OCI-M2 (cell line): ENCODE measurements around the gene PHC2.
"Not testable (repeated sequence)": the region's sequence is repeated elsewhere in the genome, so short reads cannot be mapped to it uniquely, and the experiment has no call there.

ENCODE experiments used
- DNase-seq: peaks from one replicate; lab custom pipeline; 2025; ENCODE audit not compliant: unreplicated experiment; lab: John Stamatoyannopoulos, UW

PHC2 gene

DNA sequence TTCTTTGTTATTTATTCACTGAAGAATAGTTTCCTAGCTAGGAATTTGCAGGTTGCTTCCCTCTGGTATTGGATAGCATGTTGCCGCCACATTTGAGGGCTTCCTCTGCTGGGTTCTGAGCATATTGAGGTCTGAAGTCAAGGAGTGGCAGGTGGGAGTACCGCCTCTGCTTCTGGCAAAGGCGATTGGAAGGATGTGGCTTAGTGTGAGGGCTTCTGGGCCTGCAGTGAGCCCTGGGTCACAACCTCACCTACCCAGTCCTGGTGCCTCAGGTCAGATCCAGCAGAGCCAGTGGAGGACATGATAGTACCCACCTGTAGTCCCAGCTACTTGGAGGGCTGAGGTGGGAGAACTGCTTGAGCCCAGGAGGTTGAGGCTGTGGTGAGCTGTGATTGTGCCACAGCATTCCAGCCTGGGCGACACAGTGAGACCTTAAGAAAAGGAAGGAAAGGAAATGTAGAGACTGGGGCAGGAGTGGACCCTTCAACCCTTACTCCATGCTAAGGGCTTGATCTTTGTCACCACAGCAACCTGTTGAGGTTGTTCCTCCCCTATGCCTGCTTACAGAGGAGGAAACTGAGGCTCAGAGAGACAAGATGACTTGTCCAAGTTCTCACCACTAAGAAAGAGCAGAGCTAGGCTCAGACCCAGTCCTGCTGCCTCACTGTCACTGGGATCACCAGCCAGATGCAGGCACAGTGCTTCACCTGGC is 132.8 kb downstream of the PHC2 start:
- no peak for DNase-seq

DNA sequence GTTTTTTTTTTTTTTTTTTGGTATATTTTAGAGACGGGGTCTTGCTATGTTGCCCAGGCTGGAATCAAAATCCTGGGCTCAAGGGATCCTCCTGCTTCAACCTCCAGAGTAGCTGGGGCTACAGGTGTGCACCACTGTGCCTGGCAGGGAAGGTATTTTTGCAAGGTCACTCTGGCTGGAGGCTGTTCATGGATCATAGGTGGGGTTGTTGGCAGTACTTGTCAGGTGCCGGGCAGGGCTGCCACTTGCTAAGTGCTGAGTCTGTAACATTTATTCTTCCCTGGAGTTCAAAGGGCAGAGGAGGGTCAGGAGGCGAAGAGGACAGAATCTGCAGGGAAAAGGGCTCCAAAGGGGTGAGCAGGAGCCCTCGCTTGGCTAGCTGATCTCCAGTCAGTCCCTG is 134.1 kb downstream of the PHC2 start:
- no peak for DNase-seq

DNA sequence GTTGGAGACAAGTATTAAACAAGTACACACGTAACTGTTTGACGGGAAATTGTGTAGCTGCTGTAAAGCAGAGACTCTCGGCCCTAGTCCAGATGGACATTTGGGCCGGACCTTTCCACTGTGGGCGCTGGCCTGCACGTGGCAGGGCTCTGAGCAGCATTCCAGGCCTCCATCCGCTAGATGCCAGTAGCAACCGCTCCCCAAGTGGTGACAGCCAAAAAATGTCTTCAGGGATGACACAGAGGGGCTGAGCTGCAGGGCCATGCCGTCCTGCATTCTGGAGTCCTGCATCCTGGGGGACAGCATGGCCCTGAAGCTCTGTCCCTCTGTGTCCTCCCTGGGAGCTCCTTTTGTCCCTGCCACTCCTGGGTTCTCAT is 134.8 kb downstream of the PHC2 start:
- DNase-seq: no peak

DNA sequence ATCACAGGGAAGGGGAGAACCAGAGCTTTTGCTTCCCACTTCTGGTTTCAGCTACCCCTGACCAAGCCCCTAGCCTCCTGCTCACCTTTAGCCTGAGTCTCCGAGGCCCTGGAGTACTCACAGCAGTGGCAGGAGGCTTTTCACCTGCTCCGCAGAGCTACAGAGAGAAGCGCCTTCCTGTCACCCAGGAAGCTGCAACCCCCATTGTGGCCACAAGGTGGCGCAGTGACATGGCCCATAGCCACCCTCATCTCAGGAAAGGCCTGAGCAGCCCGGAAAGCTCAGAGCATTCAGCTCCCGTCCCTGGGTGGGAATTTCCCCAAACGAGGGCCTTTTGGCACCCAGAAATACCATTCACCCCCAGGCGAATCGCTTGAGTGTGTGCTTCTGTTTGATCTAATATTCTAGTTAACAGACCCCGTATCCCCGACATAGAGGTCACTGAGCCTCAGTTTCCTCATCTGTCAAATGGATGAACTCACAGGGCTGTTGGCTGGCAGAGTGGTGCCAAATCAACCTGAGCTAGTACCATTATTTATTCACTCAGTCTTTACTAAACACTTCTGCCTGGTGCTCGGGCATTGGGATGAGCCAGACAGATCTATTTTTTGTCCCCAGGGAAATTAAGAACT is 135.3 kb downstream of the PHC2 start:
- peak; percentile 67 for DNase-seq

DNA sequence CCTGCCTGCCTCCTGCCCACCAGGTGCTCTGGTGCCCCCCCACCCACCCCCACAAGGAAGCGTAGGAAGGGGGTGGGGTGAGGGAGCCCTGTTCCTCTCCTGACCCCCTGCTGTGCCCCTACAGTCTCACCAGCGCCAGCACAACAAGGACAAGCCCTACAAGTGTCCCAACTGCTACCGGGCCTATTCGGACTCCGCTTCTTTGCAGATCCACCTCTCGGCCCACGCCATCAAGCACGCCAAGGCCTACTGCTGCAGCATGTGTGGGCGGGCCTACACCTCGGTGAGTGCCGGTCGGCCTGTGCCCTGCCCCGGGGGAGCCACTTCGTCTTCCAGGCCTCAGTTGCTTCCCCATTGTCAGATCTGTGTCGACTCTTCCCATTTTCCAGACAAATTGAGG is 135.9 kb downstream of the PHC2 start:
- DNase-seq: no peak

DNA sequence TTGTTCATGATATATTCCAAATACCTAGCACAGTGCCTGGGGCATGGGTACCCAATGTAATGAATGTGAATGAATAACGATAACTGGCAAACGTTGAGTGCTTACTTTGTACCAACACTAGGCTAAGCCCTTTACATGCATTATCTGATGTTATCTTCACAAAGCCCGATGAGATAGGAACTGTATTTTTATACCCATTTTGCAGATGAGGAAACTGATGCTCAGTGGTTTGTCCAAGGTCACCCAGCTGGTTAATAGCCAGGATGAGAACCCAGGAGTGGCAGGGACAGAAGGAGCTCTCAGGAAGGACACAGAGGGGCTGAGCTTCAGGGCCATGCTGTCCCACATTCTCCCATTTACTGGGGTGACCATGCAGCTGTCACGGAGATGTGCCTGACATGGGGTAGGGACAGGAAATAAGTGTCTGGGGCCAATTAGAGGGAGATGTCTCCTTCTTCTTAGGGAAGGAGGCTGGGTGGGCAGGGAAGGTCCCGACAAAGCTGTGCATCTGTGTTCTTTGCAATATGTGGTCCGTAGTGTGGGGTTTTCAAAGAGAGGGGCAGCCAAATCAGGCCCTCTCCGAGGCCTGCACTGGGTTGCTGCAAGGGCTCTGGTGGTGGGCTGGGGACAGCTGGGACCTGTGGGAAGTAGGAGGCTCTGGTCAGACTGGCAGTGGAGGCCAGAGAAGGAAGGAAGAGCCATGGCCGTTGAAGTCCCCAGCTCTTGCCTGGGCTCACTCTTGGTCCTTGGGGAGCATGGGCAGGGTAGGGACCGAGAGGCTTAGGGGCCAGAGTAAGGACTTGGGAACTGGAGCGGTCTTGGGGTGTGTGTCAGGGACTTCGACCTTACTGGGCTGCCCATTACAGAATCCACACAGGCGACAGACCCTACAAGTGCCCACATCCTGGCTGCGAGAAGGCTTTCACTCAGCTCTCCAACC is 136.6 kb downstream of the PHC2 start:
- no peak for DNase-seq

DNA sequence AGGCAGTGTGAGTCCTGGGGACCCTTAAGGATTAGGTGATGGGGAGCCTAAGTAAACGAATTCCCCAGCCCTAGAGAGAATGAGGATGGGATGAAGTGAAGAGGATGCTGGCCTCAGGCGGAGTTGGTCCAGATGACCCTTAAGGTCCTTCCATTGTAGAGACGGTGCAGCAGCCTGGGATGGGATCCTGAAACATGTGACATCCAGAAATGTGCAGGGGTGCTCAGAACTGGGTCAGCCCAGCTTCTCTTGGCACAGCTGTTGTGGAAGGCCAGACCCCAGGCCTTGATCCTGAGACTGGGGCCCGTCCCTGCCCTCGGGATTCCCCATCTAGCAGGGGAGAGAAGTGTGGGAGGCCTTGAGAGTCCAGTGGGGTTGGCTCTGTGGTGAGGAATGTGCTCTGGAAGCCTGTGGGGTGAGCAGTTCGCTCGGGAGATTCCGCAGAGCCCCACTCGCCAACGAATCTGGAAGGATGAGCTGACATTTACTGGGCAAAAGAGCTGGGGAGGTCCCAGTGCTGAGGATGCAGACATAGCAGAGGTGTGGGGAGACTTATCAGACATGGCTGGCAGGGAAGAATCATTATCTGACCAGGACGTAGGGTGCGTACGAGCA is 138.1 kb downstream of the PHC2 start:
- DNase-seq: no peak

DNA sequence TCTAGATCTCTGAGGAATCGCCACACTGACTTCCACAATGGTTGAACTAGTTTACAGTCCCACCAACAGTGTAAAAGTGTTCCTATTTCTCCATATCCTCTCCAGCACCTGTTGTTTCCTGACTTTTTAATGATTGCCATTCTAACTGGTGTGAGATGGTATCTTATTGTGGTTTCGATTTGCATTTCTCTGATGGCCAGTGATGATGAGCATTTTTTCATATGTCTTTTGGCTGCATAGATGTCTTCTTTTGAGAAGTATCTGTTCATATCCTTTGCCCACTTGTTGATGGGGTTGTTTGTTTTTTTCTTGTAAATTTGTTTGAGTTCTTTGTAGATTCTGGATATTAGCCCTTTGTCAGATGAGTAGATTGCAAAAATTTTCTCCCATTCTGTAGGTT is 140.3 kb downstream of the PHC2 start:
- not testable (repeated sequence) for DNase-seq

DNA sequence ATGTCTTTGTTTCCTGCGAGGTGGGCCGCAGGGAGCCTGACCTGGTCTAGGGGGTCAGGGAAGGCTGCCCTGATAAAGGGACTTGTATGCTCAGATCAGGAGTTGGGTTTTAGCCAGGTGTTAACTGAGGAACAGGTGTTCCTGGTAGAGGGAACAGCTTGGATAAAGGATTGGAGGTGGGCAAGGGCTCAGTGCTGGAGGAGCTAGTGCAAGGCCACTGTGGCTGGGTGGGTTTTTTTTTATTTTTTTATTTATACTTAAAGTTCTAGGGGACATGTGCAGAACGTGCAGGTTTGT is 141.1 kb downstream of the PHC2 start:
- no peak for DNase-seq

DNA sequence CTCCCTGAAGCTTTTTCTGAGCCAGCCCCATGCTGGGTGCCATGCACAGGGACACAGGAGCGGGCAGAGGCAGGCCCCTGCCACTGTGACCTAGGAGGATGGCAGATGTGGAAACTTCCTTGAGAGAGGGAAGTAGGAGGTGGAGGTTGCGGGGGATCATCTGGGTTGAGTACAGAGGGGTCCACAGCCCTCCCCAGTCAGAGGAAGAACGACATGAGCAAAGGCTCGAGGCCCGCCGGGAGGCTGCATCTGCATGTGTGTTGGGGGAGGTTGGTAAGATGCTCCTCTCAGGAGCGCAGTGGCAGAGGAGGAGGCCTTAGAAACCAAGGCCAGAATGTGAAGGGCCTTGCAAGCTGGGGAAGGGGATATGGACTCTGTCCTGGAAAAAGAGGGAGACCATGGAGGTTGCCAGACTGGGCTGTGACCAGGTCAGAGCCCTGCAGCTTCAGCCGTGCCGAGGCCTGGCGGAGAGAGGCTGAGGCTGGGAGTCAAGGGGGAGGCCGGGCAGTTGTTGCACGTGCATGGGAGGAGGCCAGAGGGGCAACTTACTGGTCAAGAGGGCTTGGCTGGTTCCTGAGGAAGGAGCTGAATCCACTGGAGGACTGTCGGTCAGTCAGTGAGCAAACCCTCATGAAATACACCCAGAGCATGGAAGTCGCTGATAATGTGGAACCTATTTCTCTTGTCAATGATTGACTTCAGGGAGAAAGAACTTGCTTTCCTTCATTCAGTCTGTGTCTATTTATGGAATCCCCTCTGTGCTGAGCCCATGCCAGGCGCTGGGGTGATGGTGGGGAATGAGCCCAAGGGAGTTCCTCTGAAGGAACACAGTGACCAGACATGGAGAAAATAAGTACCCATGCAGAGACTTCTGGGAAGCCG is 141.7 kb downstream of the PHC2 start:
- no peak for DNase-seq

DNA sequence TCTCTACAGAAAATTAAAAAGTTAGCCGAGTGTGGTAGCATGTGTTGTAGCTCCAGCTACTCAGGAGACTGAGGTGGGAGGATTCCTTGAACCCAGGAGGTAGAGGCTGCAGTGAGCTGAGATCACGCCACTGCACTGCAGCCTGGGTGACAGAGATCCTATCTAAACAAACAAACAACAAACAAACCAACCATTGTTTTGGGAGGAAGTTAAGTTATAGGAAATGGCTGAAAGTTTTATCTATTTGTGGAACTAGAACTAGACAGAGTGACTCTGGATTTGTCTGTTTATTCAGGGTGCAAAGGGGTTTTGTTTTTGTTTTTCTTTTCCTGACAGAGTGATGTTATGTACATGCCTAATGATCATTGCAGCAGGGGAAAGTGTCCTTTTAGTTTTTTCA is 143.6 kb downstream of the PHC2 start:
- DNase-seq: no peak

DNA sequence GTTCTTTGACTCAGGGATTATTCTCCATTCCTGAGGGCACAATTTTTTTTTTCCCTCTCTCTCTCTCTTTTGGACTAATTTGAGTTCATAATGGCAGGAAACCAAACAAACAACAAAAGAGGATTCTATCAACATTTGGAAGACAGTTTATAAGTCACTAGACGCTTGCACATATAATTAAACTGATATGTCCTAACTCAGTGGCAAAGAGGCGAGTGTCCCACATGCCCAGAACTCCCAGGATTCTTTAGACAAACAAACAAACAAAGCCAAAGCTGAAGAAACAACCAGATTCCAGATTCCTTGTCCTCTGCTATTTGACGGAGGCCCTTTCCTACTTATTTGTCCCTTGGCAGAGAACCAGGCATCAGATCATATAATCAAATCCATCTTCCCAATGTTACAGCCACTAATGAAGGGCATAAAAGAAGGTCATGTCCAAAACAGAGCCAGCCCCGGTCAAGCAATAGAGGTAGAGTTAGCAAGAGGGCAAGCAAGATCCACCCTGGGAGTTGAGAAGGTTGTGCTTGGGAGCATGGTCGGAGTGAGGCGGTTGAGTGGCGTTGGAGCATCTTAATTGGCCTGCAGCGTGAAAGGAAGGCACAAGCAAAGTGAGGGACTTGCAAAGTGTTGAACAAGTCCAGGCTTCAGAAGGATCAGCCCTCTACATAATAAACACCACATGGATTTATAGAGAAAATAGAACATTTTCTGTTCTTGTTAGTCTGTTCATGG is 144.3 kb downstream of the PHC2 start:
- no peak for DNase-seq

DNA sequence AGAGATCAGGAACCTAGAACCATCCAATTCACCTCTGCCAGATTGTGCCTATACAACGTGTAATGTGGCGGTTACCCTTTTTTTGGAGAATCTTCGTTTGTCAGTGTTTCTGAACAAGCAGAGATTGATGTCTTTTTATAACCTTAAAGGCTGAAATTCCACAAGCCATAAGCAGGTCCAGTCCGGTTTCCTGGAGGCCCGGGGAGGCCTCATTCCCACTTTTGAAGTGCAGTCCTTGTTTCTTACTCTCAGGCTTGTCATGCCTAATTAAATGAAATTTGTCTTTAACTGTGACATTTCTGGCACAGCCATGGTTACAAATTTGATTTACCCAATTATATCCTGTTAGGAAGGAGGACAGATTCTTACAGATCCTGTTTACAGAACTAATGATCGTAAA is 146.8 kb downstream of the PHC2 start:
- no peak for DNase-seq

DNA sequence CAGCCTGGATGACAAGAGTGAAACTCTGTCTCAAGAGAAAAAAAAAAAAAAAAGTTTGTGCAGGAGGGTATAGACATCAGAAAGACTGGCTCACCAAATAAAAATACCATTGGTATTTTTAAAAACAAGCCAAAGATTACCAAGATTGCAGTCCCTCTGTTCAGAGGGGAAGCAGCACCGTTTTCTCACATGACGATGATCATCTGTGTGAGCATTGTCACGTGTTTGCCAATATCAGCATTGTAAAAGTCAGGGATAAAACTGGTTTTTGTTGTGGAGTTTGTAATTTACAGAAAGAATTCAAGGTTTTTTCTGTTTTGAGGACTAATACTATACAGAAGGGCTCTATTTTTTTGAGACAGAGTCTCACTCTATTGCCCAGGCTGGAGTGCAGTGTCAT is 148.1 kb downstream of the PHC2 start:
- DNase-seq: no peak

DNA sequence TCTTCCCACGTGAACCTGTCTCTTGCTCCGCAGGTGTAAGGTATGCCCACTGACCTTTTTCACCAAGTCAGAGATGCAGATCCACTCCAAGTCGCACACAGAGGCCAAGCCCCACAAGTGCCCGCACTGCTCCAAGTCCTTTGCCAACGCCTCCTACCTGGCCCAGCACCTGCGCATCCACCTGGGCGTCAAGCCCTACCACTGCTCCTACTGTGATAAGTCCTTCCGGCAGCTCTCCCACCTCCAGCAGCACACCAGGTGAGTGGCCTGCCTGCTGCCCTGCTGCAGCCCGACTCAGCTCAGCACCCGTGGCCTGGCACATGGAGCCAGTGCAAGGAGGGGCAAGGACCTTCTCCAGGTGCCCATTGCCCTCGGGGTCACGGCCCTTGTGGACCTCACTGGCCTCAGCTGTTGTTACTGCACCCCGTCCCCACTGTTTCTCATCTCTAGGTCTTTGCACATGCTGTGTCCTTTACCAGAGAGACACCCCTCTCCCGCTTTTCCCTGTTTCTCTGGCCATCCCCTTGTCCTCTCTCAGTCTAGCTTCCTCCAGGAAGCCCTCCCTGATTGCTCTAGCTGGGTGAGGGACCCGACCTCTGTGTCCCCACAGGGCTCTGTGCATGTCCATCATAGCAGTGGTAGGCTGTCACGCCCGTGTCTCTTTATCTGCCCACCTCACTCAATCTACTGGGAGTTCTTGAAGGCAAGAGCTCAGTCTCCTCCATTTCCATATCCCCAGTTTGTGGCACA is 149.2 kb downstream of the PHC2 start:
- no peak for DNase-seq

DNA sequence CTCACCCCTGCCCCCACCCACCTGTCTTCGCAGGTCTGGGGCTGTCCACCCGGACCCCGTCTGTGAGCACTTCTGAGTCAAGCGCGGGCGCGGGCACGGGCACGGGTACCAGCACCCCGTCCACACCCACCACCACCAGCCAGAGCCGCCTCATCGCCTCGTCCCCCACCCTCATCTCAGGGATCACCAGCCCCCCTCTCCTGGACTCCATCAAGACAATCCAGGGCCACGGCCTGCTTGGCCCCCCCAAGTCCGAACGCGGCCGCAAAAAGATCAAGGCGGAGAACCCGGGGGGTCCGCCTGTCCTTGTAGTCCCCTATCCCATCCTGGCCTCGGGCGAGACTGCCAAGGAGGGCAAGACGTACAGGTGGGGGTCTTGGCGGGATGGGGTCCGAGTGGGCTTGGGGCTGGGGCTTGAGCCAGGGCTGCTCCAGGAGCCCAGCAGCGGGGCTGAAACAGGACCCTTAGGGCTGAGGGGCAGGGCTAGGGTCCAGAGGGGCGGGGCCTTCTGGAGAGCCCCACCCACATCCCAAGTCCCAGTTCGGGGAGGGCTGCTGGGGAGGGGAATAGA is 150.7 kb downstream of the PHC2 start:
- no peak for DNase-seq

DNA sequence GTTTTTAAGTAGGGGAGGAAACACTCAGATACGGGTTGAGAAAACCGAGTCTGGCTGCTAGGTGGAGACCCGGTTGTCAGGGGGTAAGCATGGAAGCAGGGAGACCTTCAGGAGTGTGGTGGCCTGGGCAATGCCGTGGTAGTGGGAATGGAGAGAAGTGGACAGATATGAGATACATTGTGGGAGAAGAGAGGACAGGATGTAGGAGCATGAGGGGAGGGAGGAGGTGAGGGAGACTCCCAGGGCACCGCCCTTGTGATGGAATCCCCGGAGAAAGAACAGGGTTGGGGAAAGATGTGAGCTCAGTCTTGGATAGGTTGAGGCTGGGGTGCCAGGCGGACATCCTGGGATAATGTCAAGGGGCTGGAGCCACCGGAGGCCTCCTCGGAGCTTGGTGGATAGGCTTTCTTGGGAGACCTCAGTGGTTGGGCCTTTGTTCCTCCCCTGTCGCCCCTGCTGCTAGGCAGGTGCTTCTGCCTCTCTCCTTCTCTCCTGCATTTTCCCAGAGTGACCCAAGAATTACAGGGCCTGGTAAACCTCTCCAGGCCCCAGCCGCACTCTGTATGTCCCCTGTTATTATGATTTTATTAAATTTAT is 153.3 kb downstream of the PHC2 start:
- no peak for DNase-seq

DNA sequence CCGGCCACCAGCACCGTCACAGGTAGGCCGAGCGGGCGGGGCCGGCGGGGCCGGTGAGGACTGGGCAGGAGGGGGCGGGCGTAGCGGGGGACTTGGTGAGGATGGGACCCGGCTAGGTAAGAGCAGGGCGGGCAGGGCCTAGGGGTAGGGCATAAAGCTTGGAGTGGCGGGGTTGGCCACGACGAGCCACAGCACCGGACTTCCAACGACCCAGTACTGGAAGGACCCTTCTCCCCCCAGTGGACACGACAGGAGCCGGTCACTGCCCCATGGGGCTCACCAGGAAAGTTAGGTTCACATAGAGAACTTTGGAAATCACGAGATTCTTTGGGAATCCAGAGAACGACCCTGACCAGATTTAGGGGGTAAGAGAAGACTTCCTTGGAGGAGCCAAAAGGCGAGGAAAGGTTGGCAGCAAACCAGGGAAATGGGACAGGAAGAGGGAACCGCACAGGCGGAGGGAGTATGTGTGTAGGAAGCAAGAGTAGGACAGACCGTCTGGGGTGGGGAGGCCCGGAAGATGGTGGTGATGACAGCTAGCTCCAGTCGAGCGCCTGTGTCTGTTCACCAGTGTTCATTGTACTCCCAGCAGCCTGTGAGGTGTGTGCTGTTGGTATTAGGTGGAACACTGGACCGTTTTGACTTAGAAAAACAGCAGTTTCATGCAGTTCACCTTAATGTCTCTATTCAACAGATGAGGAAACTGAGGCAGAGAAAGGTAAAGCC is 154.2 kb downstream of the PHC2 start:
- DNase-seq: no peak
